NCI-H460 (cell line): ENCODE data around the gene INSM1. TPM values are rescaled to one million over a fixed set of nuclear protein-coding genes. Genes with fewer than 3 reads are reported as not detected.
A peak's percentile ranks its signal among the peaks of the same experiment; 100 is the strongest.

ENCODE experiments used
- DNase-seq: peaks from one replicate; pipeline ENCODE4 v3.0.0-alpha.2; 2016; ENCODE audit warnings: low read depth; ENCODE audit errors: extremely low read depth
- total RNA-seq: library from RNA; depleted of rRNA; stranded (reverse); fragments of >200 nt; shearing (Covaris generic); gene quantifications from 2 replicates; pipeline ENCODE4 v1.2.3, GENCODE V29; 2014

Gene INSM1
- total RNA-seq, 1 experiment from 2014 or later: not detected

DNA sequence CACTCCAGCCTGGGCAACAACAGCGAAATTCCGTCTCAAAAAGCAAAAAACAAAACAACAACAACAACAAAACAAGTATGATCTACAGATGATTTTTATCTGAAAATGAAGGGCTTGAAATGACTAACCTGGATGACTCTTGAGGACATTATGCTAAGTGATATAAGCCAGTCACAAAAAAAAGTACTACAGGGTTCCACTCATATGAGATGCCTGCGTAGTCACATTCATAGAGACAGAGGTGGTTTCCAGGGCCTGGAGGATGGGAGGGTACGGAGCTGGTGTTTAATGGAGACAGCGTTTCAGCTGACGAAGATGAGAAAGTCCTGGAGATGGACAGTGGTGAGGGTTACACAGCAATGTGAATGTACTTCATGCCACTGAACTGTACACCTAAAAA is 8.3 kb upstream of the INSM1 start:
- no peak for DNase-seq

DNA sequence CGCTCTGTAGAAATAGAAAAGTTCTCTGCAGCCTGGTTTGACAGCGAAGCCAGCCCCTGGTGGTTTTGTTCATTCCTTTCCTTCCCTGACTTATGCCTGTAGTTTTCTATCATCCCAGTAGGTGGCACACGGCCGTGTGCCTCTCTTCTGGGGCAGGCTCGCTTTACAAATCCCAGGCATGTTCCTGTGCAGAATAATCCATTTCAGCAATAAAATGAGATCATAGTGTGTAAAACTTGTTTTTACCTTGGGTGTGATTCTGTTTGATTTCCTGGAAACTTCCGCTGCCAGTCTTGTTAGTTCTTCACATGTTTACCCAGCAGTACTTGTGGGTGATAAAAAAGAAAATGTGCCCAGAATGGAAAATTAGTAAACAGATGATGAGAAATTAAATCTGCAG is 7.4 kb upstream of the INSM1 start:
- DNase-seq: peak; percentile 49

DNA sequence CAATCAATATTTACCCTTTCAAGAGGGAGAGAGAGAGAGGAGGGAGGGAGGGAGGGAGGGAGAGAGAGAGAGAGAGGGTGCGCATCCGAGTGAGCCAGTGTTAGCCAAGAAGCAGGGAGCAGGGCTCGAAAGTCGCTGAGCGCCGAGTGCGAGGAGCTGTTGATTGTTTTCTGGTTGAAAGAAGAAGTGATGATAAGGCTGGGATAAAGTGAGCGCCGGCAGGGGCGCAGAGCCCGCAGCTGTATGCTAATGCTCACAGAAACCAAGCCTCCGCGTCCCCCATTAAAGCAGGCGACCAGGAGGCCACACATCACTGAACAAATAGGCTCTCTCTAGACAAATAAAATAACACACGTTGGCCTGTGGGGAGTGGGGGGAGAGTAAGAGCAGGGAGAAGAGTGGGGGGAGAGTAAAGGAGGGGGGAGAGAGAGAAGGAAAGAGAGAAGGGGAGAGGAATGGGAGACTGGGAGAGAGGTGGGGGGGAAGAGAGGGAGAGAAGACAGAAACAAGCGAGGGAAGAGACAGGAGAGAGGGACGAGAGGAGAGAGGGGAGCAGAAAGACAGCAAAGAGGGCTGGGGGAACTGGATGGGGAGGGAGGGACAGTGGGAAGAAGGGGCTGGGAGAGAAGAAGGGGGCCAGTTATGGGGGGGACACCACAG is 5.0 kb upstream of the INSM1 start:
- DNase-seq: no peak

DNA sequence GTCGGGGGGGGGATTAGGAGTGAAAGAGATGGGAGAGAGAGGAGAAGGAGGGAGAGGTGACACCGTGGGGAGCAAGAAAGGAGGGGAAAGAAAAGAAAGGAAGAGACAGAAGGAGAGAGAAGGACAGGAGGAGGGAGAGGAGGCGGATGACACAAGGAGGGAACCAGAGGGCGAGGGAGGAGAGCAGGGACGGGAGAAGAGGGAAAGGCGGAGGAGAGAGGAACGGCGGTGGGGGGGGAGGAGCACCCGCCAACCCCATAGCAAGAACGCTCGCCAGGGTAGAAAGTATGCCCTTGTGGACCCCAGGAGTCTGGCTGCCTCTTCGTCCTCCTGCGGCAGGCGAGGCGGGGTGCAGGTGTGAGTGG is 4.5 kb upstream of the INSM1 start:
- DNase-seq: no peak

GRCh38 chr20:20363799-20364592 is 3.9 kb upstream of the INSM1 start:
- no peak for DNase-seq

DNA sequence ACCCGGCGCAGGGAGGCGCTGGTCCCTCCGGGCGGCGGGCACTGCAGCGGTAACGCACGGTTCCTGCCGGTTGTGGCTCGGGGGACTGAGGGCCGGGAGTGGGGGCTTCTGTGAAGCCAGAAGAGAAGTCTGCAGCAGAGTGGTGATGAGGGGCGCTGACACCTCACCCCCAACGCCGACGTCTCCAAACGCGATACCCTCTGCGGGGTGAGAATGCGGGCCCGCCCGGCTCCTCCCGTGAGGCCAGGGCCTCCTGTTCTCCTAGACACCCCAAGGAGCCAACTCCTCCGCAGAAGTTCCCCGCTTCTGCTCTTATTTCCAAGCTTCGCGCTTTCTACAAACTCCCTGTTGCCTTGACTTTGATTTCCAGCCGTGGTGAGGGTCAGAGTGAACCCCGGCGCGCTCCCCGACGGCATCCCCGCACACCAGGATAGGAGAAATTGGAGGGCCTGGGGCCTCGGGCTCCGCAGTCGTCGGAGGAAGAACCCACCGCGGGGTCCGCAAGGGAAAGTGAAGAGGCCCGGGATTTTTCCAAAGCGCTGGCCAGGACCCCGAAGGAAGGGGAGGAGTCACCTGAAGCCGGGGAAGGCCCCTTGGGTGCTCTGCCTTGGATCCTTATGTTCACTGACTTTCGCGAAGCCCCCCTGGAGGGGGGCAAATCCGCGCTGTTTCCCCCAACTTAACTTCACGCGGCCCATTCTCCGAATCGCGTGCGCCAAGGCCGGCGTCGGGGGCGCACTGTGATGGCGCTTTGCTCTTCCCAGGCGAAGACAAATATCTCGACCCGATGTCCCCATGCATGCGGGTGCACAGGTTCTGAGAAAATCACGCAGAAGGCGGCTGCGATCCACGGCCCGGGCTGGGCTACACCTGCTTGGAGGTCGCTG is 3.1 kb upstream of the INSM1 start:
- no peak for DNase-seq

DNA sequence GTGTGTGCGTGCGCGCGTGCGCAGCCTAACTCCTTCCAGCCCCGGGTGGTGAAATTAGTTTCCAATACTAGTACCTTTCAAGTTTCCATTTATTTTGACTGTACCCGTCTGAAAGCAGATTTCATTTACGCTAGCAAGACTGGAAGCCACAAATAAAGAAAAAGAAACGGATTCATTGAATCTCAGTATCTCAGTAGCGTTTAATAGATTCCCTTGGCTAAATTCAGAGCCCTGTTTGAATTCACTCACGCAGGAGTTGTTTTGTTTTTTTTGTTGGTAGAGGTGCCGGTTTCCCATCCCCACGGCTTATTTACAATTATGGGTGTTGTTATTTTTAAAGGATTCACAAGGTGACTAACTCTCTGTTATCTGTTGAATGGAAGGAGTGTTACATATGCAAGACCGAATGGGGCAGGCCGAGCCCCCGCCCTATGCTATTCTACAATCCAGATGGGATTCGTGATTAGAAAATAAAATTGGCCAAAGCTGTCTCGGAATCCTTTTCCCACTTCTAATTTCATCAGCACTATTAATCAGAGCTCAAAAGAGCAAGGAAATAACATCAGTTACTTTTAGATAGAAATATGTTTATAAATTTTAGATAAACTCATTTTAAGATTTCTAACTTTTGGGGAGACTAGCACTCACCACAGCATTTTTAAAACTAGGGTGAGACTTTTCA is 2.3 kb upstream of the INSM1 start:
- no peak for DNase-seq

DNA sequence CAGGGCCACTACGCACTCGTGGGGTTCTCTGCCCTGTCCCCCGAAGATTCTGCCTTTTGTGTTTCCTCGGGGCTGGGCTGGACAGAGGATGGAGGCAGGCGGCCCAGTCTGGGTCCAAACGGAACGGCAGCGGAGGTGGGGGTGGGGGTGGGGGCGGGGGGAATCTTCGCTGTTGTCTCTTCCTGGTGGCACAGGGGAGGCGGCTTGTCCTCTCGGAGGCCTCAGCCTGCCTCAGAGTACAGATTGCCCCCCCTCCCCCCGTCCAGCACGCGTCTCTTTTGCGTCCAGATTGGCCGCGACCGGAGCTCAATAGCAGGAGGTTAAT is 1.4 kb upstream of the INSM1 start:
- DNase-seq: no peak

DNA sequence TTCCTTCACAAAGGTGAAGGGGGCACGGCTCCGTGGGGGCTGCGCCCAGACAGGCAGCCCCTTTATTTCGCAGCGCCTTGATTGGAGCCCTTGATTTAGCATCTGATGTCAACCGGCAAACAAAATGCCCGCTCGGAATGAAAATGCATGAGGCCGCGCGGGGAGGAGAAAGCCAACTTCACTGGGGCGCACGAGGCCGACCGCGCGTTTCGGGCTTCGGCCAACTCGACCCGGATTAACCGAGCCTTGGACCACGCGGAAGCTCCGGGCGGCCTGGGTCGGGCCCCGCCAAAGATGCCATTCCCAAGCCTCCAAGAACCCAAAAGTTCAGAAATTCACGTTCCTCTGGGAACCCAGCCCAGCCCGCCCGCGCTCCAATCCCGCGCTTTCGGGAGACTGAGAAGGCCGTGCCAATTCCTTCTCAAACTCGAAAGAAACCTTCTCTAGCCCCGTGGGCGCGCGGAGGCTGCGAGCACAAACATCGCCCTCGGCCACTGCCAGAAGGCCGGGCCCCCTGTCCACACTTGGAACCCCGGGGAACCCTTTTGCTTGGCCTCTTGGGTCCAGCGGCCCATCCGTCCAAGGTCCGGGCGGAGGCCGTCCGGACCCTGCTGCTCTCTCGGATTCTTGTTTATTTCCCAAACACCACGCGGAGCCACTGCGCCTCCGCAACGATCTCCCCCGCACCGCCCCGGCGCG is 879 bp upstream of the INSM1 start:
- DNase-seq: no peak

DNA sequence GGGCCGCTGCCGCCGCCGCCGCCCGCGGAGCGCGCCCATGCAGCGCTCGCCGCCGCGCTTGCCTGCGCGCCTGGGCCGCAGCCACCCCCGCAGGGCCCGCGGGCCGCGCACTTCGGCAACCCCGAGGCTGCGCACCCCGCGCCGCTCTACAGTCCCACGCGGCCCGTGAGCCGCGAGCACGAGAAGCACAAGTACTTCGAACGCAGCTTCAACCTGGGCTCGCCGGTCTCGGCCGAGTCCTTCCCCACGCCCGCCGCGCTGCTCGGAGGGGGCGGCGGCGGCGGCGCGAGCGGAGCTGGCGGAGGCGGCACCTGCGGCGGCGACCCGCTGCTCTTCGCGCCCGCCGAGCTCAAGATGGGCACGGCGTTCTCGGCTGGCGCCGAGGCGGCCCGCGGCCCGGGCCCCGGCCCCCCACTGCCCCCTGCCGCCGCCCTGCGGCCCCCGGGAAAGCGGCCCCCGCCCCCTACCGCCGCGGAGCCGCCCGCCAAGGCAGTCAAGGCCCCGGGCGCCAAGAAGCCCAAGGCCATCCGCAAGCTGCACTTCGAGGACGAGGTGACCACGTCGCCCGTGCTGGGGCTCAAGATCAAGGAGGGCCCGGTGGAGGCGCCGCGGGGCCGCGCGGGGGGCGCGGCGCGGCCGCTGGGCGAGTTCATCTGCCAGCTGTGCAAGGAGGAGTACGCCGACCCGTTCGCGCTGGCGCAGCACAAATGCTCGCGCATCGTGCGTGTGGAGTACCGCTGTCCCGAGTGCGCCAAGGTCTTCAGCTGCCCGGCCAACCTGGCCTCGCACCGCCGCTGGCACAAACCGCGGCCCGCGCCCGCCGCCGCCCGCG is 730 bp downstream of the INSM1 start:
- no peak for DNase-seq

GRCh38 chr20:20369250-20370093 is 1.6 kb downstream of the INSM1 start:
- no peak for DNase-seq

DNA sequence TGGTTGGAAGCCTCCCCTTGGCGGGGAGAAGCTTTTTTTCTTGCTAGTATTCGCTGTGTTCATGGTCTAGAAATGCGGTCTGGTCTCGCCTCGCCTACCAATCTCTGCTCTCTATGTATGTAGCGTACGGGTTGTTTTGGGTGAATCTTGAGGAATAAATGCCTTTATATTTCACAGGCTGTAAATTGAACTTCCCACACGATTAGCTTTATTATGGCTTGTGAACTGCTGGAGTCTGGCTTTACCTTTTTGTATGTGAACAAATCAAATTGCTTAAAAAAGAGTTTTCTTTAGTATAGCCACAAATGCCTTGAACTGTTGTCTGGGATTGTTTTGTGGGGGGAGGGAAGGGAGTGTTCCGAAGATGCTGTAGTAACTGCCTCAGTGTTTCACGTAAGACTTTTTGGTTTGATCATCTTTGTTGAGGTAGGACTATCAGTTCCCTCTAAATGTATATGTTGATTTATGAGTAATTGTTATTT is 2.2 kb downstream of the INSM1 start:
- DNase-seq: no peak

DNA sequence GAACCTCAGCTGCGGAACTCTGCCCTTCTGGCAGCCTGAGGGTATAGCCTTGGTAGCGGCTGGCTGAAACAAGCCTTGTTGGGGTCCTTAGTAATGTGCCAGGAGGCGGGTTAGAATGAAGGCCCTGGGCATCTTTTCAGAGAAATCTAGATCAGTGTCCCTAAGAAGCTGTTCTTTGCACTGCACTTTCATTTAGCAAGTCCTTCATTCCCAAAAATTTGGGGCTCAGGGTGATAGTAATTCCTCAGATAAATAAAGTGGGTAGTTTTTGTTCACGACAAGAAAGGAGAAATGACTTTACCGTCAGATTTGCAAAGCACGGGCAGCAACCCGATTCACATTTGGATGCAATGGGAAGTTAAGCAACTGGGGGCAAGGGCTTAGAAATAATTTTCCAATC is 3.2 kb downstream of the INSM1 start:
- DNase-seq: no peak

DNA sequence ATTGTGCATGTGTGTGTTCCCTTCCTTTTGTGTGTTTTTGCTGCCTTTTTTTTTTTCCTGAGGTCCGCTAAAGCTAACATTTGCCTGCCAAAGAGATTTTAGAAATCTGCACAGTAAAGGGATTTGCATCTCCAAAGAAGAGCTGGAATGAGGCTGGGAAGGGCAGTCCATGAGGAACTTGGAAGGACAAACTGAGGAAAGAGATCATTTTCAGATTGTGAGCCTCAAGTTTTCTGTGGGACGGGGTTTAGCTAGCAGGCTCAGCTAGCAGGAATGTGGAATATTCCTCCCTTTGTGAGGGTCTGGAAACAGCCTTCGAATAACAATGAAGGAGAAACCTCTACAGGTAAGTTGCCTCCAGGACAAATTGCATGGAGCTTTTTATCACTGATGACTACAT is 3.8 kb downstream of the INSM1 start:
- DNase-seq: no peak

GRCh38 chr20:20373091-20373571 is 5.2 kb downstream of the INSM1 start:
- DNase-seq: no peak

GRCh38 chr20:20375862-20376261 is 8.0 kb downstream of the INSM1 start:
- no peak for DNase-seq

GRCh38 chr20:20386192-20386591 is 18.3 kb downstream of the INSM1 start:
- DNase-seq: no peak

- DNase-seq: no peak
Measured at GRCh38 chr20:20390393-20390792, 22.5 kb downstream of the INSM1 start.
